OCI-LY1 (cell line): ENCODE results near the gene COQ4.

Experiments used
- CTCF ChIP-seq: fragments of 200-600 bp; sonication (generic), shearing (Covaris generic); IDR thresholded peaks from 2 replicates; pipeline ENCODE4 v1.5.1; 2017; ENCODE audit warnings: mild to moderate bottlenecking, antibody characterized with exemption, low read length, moderate library complexity, mixed read lengths
- EZH2 ChIP-seq: fragments of 200-600 bp; sonication (generic), shearing (Covaris generic); IDR thresholded peaks from 2 replicates; pipeline ENCODE4 v1.8.0; 2017; ENCODE audit warnings: borderline replicate concordance, mixed run types, mild to moderate bottlenecking, antibody characterized with exemption, low read length, moderate library complexity, mixed read lengths

- no peak for TF ChIP-seq CTCF
- no peak for TF ChIP-seq EZH2
These were observed 28.5 kb upstream of the COQ4 start for GRCh38 chr9:128294142-128294541.
